Central memory CD4-positive, alpha-beta T cell (primary cell): ENCODE measurements around the gene FXR1.
"Not testable (repeated sequence)": the region's sequence is repeated elsewhere in the genome, so short reads cannot be mapped to it uniquely, and the experiment has no call there.

Experiments used
- DNase-seq: peaks from one replicate; pipeline ENCODE4 v3.0.0; 2022

FXR1 gene

DNA sequence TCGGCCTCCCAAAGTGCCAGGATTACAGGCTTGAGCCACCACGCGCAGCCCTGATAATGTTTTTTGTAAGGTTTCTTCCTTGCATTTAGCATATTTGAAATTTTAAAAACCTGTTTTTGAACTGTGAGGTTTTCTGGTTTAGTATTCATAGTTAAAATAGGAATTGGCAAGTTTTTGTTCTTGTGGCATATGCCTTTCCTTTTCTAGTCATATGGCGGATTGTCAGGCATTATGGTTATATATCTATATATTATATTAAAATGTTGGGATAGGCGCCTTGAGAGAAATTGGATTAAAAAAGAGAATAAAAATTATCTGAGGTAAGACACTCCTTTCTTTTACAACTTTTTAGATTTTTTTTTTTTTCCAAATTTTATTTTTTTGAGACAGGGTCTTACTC is 28.4 kb downstream of the FXR1 start:
- no peak for DNase-seq

DNA sequence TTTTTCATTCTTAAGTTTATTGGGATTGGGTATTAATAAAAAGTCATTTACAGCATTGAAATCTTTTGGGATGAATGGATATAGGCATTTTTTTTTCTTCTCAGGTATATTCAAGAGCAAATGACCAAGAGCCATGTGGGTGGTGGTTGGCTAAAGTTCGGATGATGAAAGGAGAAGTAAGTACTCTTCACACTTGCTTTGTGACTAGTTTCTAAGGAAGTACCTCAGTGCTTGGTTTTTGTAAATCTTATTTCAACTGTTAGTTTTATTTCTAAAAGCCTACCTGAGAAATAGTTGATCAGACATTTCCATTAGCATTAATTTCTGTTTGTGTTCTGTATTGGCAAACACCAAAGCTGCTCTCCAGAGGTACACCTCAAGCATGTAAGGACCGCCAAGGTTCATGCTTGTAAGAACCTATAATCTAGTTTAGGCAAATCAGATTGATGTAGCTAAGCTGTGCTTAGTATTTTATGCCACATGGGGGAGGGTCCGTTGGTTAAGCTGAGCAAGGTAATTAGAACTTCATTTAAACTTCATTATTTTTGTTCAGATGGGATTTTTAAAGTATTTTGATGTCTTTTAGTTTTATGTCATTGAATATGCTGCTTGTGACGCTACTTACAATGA is 35.4 kb downstream of the FXR1 start:
- no peak for DNase-seq

DNA sequence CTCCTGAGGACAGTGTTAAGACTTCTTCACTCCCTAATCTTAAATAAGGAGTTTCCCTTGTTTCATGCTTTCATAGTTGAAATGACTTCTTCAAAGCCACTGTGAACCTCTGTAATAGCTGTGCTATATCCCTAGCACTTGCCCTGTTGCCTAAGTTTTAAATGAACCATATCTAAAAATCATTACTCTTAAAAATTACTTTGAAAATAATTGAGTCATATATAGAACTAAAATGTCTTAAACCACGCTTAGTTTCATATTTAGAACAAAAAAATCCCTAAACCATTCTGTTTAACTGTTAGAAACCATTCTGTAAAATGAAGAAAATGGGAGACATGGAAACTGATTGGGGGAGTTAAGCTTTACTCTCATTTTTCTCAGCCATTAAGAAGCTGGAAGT is 47.2 kb downstream of the FXR1 start:
- DNase-seq = no peak

DNA sequence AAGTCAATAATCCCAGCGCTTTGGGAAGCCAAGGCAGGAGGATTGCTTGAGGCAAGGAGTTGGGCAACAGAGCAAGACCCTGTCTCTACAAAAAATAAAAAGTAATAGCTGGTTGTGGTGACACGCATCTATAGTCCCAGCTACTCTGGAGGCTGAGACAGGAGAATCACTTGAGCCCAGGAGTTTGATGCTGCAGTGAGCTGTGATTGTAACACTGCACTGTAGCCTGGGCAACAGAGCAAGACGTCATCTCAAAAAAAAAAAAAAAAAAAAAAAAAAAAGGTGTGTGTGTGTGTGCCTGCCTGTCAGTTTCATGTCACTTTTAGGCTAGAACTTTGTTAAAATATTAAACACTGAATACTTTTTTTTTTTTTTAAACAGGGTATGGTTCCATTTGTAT is 48.6 kb downstream of the FXR1 start:
- peak; percentile 5 for DNase-seq

DNA sequence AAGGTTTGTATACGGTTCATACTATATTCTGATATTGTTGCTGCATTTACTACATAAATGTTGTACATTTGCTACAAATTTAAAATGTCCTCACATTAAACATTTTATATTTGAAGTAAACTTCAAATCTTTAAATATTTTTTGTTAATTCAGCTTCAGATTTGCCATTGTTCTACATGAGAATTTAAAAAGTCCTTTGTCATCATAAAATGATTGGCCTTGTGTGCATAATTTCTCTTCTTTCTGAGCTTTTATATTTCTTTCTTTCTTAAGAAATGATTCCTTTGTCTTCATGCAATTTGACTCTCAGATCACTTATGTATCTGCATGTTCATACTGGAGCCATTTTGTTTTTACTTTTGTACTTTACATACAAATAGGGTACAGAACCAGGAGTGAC is 49.1 kb downstream of the FXR1 start:
- no peak for DNase-seq

DNA sequence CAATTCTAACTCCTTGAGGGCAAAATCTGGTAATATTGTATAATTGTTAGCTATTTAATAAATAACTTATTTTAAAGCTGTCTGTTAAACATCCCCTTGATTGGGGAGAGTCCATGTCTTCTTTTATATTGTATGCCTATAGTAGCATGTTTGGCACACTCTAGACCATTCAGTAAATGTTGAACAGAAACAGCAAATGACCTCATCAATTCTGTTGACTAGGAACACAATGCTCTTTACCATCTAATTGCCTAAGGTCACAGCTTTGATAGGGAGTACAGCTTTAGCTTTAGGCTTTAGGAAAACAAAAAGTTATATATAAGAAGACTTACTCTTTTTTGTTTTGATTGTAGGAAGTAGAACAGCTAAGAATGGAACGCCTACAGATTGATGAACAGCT is 50.1 kb downstream of the FXR1 start:
- DNase-seq = no peak

DNA sequence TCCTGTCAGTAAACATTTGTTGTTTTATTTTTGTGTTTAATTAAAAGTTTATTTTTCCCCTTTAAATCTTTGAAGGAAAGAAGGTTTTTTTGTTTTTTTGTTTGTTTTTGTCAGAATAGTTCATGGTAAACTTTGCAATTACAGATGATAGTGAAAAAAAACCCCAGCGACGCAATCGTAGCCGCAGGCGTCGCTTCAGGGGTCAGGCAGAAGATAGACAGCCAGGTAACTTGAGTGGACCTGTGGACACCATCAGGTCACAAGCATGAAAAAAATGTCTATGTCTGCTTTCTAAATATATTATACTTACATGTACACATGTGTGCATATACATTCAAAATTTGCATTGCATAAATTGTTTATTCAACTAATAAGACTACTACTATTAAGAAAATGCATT is 58.5 kb downstream of the FXR1 start:
- DNase-seq = no peak

DNA sequence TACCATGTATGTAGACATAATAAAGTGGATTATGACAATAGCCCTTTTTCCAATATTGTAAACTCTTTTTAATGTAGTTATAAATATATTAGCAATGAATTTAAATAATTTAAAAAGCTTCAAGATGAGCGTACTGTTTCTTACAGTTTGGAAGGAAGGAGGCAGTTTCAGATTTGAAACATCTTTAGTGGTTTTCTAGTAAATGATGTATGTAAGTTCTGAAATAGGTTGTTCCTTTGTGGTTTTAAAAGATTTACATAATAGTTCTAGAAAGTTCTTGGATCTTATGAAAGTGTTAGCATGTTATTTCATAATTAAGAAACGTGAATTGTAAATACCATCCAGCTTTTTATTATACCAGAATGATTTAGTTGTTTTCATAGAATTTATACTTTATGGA is 61.1 kb downstream of the FXR1 start:
- no peak for DNase-seq

DNA sequence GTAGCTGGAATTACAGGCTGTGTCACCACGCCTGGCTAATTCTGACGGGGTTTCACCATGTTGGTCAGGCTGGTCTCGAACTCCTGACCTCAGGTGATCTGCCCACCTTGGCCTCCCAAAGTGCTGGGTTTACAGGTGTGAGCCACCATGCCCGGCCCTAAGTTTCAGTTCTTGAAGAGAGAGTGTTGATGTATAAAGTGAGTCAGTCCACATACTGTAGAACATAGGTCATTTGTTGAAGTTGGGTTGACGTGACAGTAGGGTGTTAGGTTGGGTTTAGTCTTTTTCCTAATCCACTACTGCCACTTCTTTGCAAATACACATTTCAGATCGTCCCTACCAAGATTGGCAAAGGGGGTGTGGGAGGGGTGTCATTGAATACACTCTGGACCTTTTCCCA is 61.8 kb downstream of the FXR1 start:
- no peak for DNase-seq

DNA sequence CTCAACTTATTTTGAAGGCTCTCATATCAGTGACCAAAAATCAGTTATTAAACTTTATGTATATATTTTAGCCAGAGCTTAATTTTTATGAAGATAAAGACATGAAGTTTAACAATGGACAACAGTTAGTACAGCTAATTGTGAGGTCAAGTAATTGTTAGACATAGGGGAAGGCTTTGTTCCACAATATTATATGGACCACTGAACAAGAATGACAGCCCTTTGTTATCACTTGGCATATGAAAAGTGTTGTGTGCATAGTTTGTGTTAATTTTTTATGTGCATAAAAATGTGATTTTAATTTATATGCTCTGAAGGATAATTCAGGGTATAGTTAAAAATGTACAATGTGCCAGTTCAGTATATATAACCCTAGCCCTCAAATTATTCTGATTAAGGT is 65.0 kb downstream of the FXR1 start:
- DNase-seq = no peak

DNA sequence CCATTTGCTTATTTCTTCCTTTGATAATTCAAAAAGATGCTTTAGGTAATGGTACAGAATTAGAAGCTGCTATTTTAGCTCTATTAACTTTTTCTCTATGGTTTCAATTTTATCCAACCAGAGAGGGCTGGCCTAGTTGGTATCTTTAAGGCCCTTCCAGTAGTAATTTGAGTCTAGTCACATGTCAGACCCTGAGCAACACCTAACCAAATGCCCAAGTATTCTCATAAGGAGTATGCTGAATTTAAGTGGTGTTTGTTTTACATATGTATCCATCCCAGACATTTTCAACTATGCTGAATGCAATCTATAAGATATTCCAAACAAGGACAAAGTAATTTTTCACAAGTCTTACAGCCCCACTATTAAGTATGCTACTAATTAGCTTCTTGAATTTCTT is 67.5 kb downstream of the FXR1 start:
- DNase-seq = no peak

DNA sequence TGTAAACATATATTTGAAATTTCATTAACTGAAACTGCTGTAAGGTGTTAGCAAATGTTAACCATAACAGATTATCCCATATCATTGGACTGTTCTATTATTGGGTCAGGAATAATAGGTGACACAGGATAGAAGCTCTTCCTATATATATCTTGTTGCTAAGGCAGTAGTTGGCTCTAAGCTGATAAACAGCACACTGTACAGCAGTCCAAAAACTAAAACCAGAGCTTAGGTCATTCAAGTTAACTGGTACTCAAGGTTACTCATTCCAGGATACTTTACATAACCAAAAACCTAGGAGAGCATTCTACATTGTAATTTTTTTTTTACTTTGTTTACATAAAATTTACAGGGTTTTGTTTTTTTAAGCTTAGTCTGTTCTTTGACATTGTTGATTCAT is 68.1 kb downstream of the FXR1 start:
- DNase-seq = no peak

DNA sequence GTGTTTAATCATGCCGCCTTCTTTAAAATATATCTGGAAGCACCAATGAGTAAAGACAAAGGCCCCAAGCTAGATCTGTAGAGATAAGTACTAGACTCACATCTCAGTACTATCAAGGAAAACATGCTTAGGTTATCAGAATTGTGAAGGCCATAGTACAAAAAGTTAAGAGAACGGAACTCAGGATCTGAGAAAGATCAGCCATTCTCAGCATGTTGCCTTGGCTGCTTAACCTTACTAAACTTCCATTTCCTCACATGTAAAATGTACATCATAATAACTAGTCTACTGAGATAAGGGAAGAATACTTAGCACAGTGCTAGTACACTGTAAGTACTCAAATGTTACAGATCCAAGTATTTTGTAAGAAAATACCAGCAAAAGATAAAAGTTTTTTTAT is 69.4 kb downstream of the FXR1 start:
- DNase-seq = no peak

DNA sequence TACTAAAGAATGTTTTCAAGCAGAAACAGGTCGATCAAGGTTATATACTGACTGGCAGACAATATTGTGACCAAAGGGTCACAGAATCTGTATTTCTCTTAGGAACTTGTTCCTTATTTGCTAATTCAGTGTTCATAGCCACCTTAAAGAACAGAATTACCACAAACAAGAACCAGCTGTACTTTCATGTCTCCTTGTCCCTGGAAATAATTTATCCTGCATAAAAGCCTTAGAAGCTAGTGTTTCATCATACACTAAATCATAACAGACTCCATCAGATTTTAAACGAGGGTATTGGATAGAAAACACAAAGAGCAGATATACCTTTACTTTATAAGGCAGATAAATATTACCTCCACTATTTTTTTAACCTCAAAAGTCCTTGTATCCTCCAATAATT is 70.7 kb downstream of the FXR1 start:
- no peak for DNase-seq

DNA sequence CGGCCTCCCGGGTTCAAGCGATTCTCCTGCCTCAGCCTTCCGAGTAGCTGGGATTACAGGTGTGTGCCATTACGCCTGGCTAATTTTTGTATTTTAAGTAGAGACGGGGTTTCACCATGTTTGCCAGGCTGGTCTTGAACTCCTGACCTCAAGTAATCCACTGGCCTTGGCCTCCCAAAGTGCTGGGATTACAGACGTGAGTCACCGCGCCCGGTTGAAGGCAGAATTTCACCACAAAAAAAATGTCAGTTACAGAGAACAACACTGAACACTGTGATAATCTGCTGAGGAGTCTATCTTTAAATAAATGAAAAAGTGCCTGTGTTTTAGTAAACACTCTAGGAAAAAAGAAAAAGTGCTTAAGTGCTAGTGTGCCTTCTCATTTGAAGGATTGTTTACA is 73.9 kb downstream of the FXR1 start:
- DNase-seq = not testable (repeated sequence)

DNA sequence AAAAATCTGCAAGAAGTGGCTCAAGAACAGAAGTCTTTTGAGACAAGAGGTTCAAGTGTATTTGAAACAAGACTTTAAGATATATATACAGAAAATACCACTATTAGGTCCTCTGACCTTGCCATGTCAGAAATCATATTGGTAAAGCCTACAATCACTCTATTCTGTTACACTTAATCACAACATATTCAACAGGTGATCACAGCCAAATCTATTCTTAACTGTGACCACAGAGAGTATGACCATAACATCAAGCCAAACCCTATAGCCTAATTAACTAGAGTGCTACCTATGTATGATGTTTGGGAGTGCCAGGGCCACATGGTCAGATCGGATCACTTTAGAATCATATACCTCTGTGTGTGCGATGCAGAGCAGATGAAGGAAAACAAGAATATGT is 74.9 kb downstream of the FXR1 start:
- no peak for DNase-seq

DNA sequence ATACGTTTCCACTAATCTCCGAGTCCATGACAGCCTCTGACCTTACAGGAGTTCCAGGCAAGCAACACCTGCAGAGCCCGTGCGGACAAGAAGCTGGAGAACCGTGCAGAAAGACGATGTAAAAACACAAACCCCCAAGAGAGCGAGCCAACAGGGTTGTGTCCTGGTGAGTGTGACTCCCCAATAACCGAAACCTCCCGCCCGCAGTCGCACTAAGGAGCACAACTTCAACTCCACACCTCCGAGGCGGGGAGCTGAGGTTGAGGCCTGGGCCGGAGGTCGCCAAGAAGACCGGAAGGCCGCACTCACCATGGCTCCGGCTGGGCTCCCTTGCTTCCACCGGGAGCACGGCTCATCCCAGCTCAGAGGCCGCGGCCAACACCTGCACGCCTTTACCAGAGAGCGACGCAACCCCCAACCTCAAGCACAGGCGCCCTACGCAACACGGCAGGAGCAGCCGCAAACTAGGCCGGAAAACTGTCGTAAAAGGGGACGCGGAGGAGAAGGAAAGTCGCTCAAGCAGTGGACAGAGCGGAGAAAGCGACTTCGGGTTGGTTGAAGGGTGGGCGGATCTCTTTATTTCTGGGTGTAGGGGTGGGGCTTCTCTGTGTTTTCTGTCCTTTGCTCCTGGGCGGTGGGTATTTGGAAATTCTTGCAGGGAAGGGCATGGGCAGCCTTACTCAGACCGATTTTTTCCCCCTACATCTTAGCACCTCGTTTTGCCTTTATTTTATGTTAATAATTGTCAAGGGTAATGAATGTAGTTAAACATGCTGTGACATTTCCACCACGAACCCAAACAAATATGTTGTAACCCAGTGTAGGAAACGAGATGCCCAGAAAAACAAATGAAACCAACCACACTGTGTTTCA is 77.1 kb downstream of the FXR1 start, which contains the start of gene DNAJC19:
TSS of gene DNAJC19 (minus strand) at position 446 of the 873 bp plus-strand sequence. CDS start at position 312, 134 bp downstream.
- peak; percentile 94 for DNase-seq

DNA sequence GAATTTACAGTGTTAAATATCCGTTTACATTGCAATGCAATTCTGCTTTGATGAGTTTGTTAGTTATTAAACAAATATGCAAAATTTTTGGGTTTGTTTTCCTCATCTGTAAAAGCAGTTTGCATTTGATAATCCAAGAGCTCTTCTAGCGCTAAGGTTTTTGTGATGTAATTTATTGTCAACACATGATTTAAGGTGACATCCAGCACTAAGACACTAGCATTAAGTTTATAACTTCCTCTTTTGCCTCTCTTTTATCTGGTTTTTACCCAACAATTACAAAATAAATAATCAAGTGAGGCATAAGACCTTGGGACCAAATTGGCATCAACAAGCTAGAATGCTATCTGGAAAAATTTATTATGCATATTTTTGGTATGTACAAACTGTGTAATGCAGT is 78.0 kb downstream of the FXR1 start:
- DNase-seq = no peak

DNA sequence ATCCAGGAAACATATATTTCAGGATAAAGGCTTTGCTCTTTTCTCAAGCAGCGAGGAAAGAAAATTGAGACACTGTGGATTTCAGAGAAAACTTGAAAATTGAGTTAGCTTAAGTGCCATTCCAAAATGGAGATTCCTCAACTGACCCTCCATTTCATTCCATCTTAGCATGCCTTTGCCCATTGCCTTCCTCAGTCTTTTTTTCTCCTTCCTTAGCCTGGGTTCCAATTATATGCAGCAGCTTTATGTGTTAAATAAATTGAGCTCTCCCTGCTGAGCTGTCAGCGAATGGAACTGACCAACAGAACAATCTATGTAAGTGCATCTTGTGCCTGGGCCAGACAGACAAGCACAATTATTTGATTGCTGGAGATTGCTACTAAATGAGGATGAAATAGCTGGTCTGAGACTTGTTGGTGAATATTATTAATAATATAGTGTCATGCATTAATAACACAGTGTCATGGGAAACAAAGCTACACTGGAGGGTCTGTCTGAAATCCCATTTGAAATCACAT is 84.0 kb downstream of the FXR1 start:
- no peak for DNase-seq

DNA sequence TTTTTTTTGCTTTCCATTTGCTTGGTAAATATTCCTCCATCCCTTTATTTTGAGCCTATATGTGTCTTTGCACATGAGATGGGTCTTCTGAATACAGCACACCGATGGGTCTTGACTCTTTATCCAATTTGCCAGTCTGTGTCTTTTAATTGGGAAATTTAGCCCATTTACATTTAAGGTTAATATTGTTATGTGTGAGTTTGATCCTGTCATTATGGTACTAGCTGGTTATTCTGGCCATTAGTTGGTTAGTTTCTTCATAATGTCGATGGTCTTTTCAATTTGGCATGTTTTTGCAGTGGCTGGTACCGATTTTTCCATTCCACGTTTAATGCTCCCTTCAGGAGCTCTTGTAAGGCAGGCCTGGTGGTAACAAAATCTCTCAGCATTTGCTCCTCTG is 89.9 kb downstream of the FXR1 start:
- not testable (repeated sequence) for DNase-seq

DNA sequence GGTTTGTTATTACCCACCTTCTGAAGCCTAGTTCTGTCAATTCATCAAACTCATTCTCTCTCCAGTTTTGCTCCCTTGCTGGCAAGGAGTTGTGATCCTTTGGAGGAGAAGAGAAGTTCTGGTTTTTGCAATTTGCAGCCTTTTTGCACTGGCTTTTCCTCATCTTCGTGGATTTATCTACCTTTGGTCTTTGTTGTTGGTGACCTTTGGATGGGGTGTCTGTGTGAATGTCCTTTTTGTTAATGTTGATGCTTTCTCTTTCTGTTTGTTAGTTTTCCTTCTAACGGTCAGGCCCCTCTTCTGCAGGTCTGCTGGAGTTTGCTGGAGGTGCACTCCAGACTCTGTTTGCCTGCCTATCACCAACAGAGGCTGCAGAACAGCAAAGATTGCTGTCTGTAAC is 91.0 kb downstream of the FXR1 start:
- DNase-seq = not testable (repeated sequence)

DNA sequence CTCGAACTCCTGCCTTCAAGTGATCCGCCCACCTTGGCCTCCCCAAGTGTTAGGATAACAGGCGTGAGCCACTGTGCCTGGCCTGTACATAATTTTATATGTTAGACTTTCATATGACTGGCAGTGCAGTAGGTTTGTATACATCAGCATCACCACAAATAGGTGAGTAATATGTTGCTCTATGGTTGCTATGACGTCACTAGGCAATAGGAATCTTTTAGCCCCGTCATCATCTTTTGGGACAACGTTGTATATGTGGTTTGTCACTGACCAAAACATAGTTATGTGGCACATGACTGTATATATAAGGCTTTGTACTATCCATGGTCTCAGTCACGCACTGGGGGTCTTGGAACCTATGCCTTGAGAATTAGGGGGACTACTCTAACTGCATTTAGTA is 94.1 kb downstream of the FXR1 start:
- no peak for DNase-seq

DNA sequence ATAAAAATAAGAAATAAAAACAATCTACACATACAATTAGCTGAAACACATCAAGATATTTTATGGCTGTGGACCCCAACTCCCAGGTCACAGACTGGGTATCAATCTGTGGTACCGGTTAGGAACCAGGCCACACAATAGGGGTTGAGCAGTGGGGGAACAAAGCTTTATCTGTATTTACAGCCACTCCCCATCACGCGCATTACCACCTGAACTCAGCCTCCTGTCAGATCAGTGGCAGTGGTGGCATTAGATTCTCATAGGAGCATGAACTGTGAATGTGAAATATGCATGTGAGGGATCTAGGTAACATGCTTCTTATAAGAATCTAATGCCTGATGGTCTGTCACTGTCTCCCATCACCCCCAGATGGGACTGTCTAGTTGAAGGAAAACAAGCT is 94.8 kb downstream of the FXR1 start:
- no peak for DNase-seq

DNA sequence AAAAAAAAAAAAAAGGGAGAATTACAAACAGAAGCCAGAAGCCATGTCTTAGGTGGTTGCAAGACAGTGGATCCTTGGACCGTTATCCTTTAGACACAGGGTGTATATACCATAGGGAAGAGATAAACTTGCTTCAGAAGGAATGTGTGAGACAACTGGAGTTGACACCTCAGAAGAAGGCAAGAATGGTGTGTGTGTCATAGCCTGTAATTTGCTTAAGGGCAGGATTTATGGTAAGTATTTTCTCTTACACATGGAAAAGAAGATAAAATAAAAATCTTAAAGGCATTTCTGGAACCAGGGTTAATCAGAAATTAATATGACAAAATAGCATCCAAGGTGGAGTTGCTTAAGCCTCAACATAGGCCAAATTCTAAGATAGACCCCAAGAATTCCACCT is 96.3 kb downstream of the FXR1 start:
- no peak for DNase-seq
